HG03108 (cell line): ENCODE measurements around the gene ANGPT4.
"Not testable (repeated sequence)": the region's sequence is repeated elsewhere in the genome, so short reads cannot be mapped to it uniquely, and the experiment has no call there.

Experiments
- ATAC-seq: cut with Tn5 transposase; IDR thresholded peaks from one replicate; pipeline ENCODE4 v1.9.1; 2021; ENCODE audit warnings: moderate library complexity; ENCODE audit not compliant: unreplicated experiment

Gene ANGPT4

GRCh38 chr20:878511-879307, 37.4 kb downstream of the ANGPT4 start:
- ATAC-seq: no peak

- ATAC-seq: no peak
These were observed 38.3 kb downstream of the ANGPT4 start for GRCh38 chr20:877814-878213.

GRCh38 chr20:875115-875514, 41.0 kb downstream of the ANGPT4 start:
- no peak for ATAC-seq

GRCh38 chr20:873875-874607, 42.1 kb downstream of the ANGPT4 start:
- ATAC-seq: no peak

- ATAC-seq: no peak
These were observed 43.1 kb downstream of the ANGPT4 start for GRCh38 chr20:872855-873520.

GRCh38 chr20:871948-872347, 44.2 kb downstream of the ANGPT4 start:
- no peak for ATAC-seq

GRCh38 chr20:871436-871835, 44.7 kb downstream of the ANGPT4 start:
- ATAC-seq: no peak

GRCh38 chr20:870758-871157, 45.4 kb downstream of the ANGPT4 start:
- no peak for ATAC-seq

GRCh38 chr20:869606-870005, 46.5 kb downstream of the ANGPT4 start:
- ATAC-seq: no peak

GRCh38 chr20:868279-868678, 47.9 kb downstream of the ANGPT4 start:
- no peak for ATAC-seq

- ATAC-seq: no peak
These were observed 50.7 kb downstream of the ANGPT4 start for GRCh38 chr20:865440-865839.

- no peak for ATAC-seq
These were observed 55.2 kb downstream of the ANGPT4 start for GRCh38 chr20:860891-861290.

- no peak for ATAC-seq
These were observed 56.3 kb downstream of the ANGPT4 start for GRCh38 chr20:859751-860231.

GRCh38 chr20:858011-858410, 58.1 kb downstream of the ANGPT4 start:
- ATAC-seq: no peak

GRCh38 chr20:856361-856775, 59.8 kb downstream of the ANGPT4 start:
- no peak for ATAC-seq

GRCh38 chr20:855466-856360, 60.4 kb downstream of the ANGPT4 start:
- ATAC-seq: no peak

GRCh38 chr20:854601-855000, 61.5 kb downstream of the ANGPT4 start:
- ATAC-seq: no peak

GRCh38 chr20:853406-853996, 62.6 kb downstream of the ANGPT4 start:
- no peak for ATAC-seq

GRCh38 chr20:848731-849130, 67.4 kb downstream of the ANGPT4 start:
- not testable (repeated sequence) for ATAC-seq

GRCh38 chr20:848193-848592, 67.9 kb downstream of the ANGPT4 start:
- ATAC-seq: no peak
